GM18507 (cell line): ENCODE results near the gene LRAT.

ENCODE experiments used
- DNase-seq: peaks from one replicate; pipeline ENCODE4 v3.0.0; 2011; ENCODE audit warnings: low read depth; ENCODE audit not compliant: insufficient read length; ENCODE audit errors: extremely low spot score
- FAIRE-seq: peaks from 2 replicates; lab custom pipeline; 2011; peaks lifted over from hg19 to GRCh38; lab: Jason Lieb, UNC

The LRAT gene

GRCh38 chr4:154744341-154744926, 634 bp downstream of the LRAT start:
- FAIRE-seq (no peak), DNase-seq (no peak)

DNA sequence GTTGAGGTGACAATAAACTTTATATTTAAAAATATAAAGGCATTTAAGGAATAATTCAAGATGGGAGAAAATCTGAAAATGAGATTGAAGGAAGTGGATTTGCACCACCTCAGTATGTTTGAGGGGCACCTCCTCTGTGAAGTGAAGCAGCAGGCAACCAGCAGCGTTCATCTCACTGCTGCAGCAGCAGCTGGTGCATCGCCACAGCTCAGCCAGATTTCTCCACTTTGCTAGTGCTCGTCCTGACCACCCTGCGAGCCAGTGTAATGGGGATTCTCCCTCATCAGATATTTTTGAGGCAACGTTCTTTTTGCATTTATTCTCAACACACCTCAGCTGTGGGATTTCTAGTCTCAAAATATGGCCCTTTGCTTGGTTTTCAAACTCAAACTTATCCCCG, 13.9 kb downstream of the LRAT start:
- FAIRE-seq: no peak
- DNase-seq: no peak

GRCh38 chr4:154760895-154761294, 17.1 kb downstream of the LRAT start:
- FAIRE-seq (no peak), DNase-seq (no peak)

GRCh38 chr4:154778264-154778663, 34.5 kb downstream of the LRAT start:
- FAIRE-seq (no peak), DNase-seq (no peak)

DNA sequence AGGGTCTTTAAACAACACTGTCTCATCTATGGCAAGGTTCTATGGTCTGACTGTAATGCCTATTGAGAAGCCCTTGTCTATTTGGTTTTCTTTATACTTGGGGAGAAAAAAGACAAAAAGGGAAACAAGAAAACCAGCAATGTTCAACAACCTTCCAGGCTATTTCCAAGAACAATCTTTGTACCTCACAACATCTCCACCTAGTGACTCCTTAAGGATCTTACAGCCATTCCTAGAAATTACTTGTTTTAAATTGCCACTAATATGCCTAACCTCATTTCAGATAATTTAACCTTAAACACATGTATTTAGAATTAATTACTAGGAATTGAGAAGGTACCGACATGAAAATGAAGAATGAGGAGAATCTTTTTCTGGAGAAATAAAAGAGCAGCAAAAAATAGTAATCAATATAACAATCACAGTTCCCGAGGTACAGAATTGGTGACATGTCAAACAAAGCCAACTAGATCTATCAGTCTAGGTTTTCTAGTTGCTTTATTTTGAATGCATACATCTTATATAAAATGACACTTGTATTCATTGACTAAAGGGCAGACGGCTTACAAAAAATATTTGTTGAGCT, 35.7 kb downstream of the LRAT start:
- no peak for DNase-seq

GRCh38 chr4:154781126-154781982, 37.6 kb downstream of the LRAT start, which contains the start of gene RBM46:
Gene RBM46 (plus strand): TSS chr4:154781272. CDS start chr4:154796753, 15,481 bp downstream.
- FAIRE-seq (no peak), DNase-seq (no peak)

More for the DNA sequence above, 35.7 kb downstream of the LRAT start:
- FAIRE-seq: no peak

- DNase-seq (no peak), FAIRE-seq (no peak)
These were observed 38.1 kb downstream of the LRAT start for GRCh38 chr4:154781983-154782293.
